ENCODE data around the gene KIAA0040.

- no peak for TF ChIP-seq POLR2AphosphoS5 (IDR thresholded peaks at IDR 0.05)
- TF ChIP-seq POLR2A (IDR thresholded peaks at IDR 0.05): no peak
- TF ChIP-seq CTCF (IDR thresholded peaks at IDR 0.05): no peak
These were observed 67.7 kb downstream of the KIAA0040 start for GRCh38 chr1:175124861-175125260.
